ENCODE measurements around the gene TFR2. TPM values are rescaled to one million over a fixed set of nuclear protein-coding genes. Genes with fewer than 3 reads are reported as not detected.
A peak's percentile ranks its signal among the peaks of the same experiment; 100 is the strongest.

The TFR2 gene
- total and polyA plus RNA-seq, 2 donors (not counting 1 experiment from before 2014, with no cell fraction given) = 5.9 to 10.0 TPM

GRCh38 chr7:100611983-100612729 is 29.2 kb downstream of the TFR2 start, which contains the start of gene MOSPD3:
TSS of gene MOSPD3 (plus strand) at chr7:100612540. CDS start at chr7:100612792, 252 bp downstream.
- POLR2A ChIA-PET = interaction anchor here (0.5 to 2.6 kb wide), 10 partner anchors 9 to 508 kb away, joined by 3 to 26 read pairs (median 9); partner anchors contain the start of genes FBXO24, GNB2, LRCH4 and MEPCE
- H2AFZ ChIP-seq (ENCODE audit: insufficient read depth, low read depth, low read length, poor library complexity, severe bottlenecking) = peak within 1 kb of the TSS; percentile 90

More at GRCh38 chr7:100611983-100612729, 29.2 kb downstream of the TFR2 start, which contains the start of gene MOSPD3:
- Mint-ChIP-seq H3K4me3 (peak within 1 kb of the TSS; percentile 93), H3K27me3 (no peaks in the 10 kb centered on the region), H3K4me1 (peaks cover 18% of the 10 kb centered on the region), H3K9me3 (ENCODE audit: insufficient read depth) (no peaks in the 10 kb centered on the region), H3K27ac (peak within 1 kb of the TSS; percentile 99)
- H3K4me3 ChIP-seq (ENCODE audit: control extremely low read depth in 1 of 5, extremely low read depth in 1 of 5, insufficient read depth in 1 of 5, low read depth in 2 of 5, low read length in 4 of 5) = peak within 1 kb of the TSS; percentile 53 to 93 (median 84)
- peak within 1 kb of the TSS; percentile 78 for H3K9ac ChIP-seq (ENCODE audit: low read length)
- no peak for TF ChIP-seq EZH2 (IDR thresholded peaks at IDR 0.05; ENCODE audit: borderline replicate concordance, insufficient read depth, low read depth, low read length, poor library complexity, severe bottlenecking)
- no peak for TF ChIP-seq CTCF (IDR thresholded peaks at IDR 0.05)
- CTCF ChIA-PET = interaction anchor here (0.5 to 3.2 kb wide), 18 partner anchors 8 to 511 kb away, joined by 3 to 26 read pairs (median 4); partner anchors contain the start of genes AP4M1, FBXO24, GIGYF1 and MCM7
- H4K20me1 ChIP-seq (ENCODE audit: control insufficient read depth, insufficient read depth, low read length, poor library complexity, severe bottlenecking) = no peaks in the 10 kb centered on the region
- peaks cover 0 to 3% of the 10 kb centered on the region in 2 experiments for H3K36me3 ChIP-seq (replicated peaks in 1 of 2; ENCODE audit: control extremely low read depth in 1 of 2, control insufficient read depth in 1 of 2, extremely low read depth in 1 of 2, insufficient read depth in 2 of 2, low read length in 1 of 2)
- intact Hi-C loops (cut with micrococcal nuclease) = loop anchor here (1.0 to 10.0 kb wide), 11 partner anchors 8 to 633 kb away; partner anchors contain the start of genes AGFG2, COPS6, FBXO24 and FIS1
- WGBS (ENCODE audit: insufficient coverage) = under 1% methylated on average over 61 of the region's 61 CpGs
- ATAC-seq (ENCODE audit: low read depth) = peak; percentile 91
- H3K4me2 ChIP-seq (replicated peaks; ENCODE audit: low read depth, low read length, poor library complexity, severe bottlenecking) = peak within 1 kb of the TSS; percentile 96
- no peaks in the 10 kb centered on the region for H3K79me2 ChIP-seq (ENCODE audit: control insufficient read depth, insufficient read depth, low read length)
- H3K9me3 ChIP-seq (ENCODE audit: control extremely low read depth in 1 of 3, control insufficient read depth in 2 of 3, insufficient read depth in 1 of 3, low read length in 2 of 3) = no peaks in the 10 kb centered on the region
- H3K4me1 ChIP-seq (ENCODE audit: control insufficient read depth in 2 of 2, insufficient read depth in 2 of 2, low read length in 2 of 2) = peaks cover 13 to 19% of the 10 kb centered on the region in 2 donors
- H3K27ac ChIP-seq (ENCODE audit: low read length in 2 of 2) = peak within 1 kb of the TSS; percentile 82
- peak; percentile 99 for DNase-seq
- no peaks in the 10 kb centered on the region for H3K27me3 ChIP-seq (replicated peaks in 1 of 4; ENCODE audit: control extremely low read depth in 1 of 4, control insufficient read depth in 3 of 4, insufficient read depth in 4 of 4, low read length in 3 of 4)

Measured in B cell (primary cell).